Transverse colon (tissue), 4 donors: ENCODE results near the gene ACVR1. TPM values are rescaled to one million over a fixed set of nuclear protein-coding genes. Genes with fewer than 3 reads are reported as not detected.

Source experiments
- DNase-seq: peaks from one replicate; pipeline ENCODE4 v3.0.0-alpha.2; 2019
- H3K27ac ChIP-seq, 4 donors: fragments of 200-600 bp; sonication (generic); 2 replicates each; pipeline ENCODE4 v1.5.1; 2016 to 2018; ENCODE audit warnings: inconsistent platforms in 4 of 4
- H3K27me3 ChIP-seq: fragments of 200-600 bp; sonication (generic); 2 replicates; pipeline ENCODE4 v1.5.1; 2017; ENCODE audit warnings: inconsistent platforms
- H3K36me3 ChIP-seq, 4 donors: fragments of 200-600 bp; sonication (generic); 2 replicates each; pipeline ENCODE4 v1.5.1; 2017 to 2019; ENCODE audit warnings: inconsistent platforms in 4 of 4
- H3K4me1 ChIP-seq, 4 donors: fragments of 200-600 bp; sonication (generic); 2 replicates each; pipeline ENCODE4 v1.5.1; 2017 to 2020; ENCODE audit warnings: inconsistent platforms in 4 of 4
- H3K4me3 ChIP-seq, 4 donors: fragments of 200-600 bp; sonication (generic); 1 replicate in 1 of 4; 2 replicates in 3 of 4; pipeline versions ENCODE4 v1.5.1 to v1.6.1; 2017 to 2019; ENCODE audit warnings: inconsistent platforms in 4 of 4
- H3K9me3 ChIP-seq, 2 donors: fragments of 200-600 bp; sonication (generic); 2 replicates each; pipeline ENCODE4 v1.5.1; 2017 to 2019; ENCODE audit warnings: inconsistent platforms in 2 of 2
- EP300 ChIP-seq: sonication (generic); formaldehyde crosslinking; IDR thresholded peaks from one replicate; pipeline ENCODE4 v1.6.1; 2017; ENCODE audit warnings: antibody characterized with exemption, low read depth
- POLR2A ChIP-seq: fragments of 450-650 bp; IDR thresholded peaks from one replicate; pipeline ENCODE4 v1.6.1; 2016; ENCODE audit warnings: antibody characterized with exemption, mild to moderate bottlenecking, moderate library complexity
- POLR2AphosphoS5 ChIP-seq, 3 donors: sonication (generic); formaldehyde crosslinking; IDR thresholded peaks; one replicate each; pipeline ENCODE4 v1.6.1; 2016; ENCODE audit warnings: antibody characterized with exemption in 3 of 3
- WGBS, 2 donors: methylation state at CpG; one replicate each; pipeline ENCODE4 v1.1.5; 2018; ENCODE audit warnings: low coverage in 1 of 2; 5-methylcytosine and 5-hydroxymethylcytosine counted together
- in situ Hi-C, 4 donors: fragments of 200-750 bp; cut with MboI; loops; one replicate each; pipeline versions ENCODE4 v1.15.0 to v1.15.1; 2017; ENCODE audit warnings: low sequenced_read_pairs in 3 of 4, low pct_ligation_motif_present in 1 of 4, low pct_unique_long_range_greater_than_20kb in 1 of 4
- intact Hi-C: fragments of 100-400 bp; cut with DNase I; formaldehyde crosslinking; loops from one replicate; pipeline ENCODE4 v1.15.1; 2023; ENCODE audit warnings: low total_unique reads
- total RNA-seq, 4 donors: library from RNA; depleted of rRNA; stranded (reverse); fragments of >200 nt; gene quantifications; one replicate each; pipeline ENCODE4 v1.1.0, GENCODE V29; 2016
- TF ChIP-seq, protein P1 (sequence below), 5 experiments: fragments of 200-600 bp in 3 of 5; fragments of 450-650 bp in 2 of 5; sonication (generic) in 3 of 5; IDR thresholded peaks; 1 replicate in 2 of 5; 2 replicates in 3 of 5; pipeline ENCODE4 v1.5.1; 2016 to 2017; ENCODE audit warnings: antibody characterized with exemption in 5 of 5, inconsistent platforms in 3 of 5, mild to moderate bottlenecking in 2 of 5, moderate library complexity in 1 of 5

ACVR1 gene
- total RNA-seq, 4 donors from 2014 or later = 4.5 to 16.5 (median 11.8) TPM

DNA sequence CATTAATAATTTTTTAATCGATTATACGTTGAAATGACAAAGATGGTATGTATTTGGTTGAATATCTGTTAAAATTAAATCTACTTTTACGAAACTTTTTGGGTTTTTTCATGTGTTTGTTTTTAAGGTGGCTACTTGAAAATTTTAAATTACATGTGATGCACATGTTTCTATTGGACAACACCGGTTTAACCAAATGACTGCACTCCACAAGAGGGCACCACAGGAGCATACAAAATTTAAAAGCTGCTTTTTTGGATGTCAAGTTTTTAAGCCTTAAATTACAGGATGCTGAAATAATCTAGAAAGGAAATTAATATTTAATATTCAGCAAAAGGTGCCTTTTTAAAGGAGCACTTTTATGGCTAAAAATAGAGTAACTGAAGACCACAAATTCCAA lies 98.7 kb downstream of the ACVR1 start:
- in situ Hi-C loops (loop anchor here in 3 of 4 donors (5.0 to 10.0 kb wide), 2 partner anchors 227 to 230 kb away; no protein-coding TSS in a partner anchor), intact Hi-C loops (loop anchor here (5.0 kb wide), 1 partner anchor 235 kb away; no protein-coding TSS in a partner anchor)
- Histone ChIP-seq H3K4me3 (no peak overlapping the region), H3K9me3 (no peaks in the 10 kb centered on the region), H3K27ac (no peak overlapping the region), H3K4me1 (peaks cover 0 to 2% (median 0%) of the 10 kb centered on the region in 4 donors), H3K27me3 (no peaks in the 10 kb centered on the region), H3K36me3 (peaks cover 0 to 10% (median 3%) of the 10 kb centered on the region in 4 donors)
- 73 to 74% methylated on average over 4 of the region's 4 CpGs for WGBS, 2 donors
- peak; percentile 41 for DNase-seq
- no peak for TF ChIP-seq EP300
- TF ChIP-seq POLR2AphosphoS5 (IDR thresholded peaks at IDR 0.05) = no peak
- TF ChIP-seq POLR2A = no peak
- TF ChIP-seq, protein P1, sequence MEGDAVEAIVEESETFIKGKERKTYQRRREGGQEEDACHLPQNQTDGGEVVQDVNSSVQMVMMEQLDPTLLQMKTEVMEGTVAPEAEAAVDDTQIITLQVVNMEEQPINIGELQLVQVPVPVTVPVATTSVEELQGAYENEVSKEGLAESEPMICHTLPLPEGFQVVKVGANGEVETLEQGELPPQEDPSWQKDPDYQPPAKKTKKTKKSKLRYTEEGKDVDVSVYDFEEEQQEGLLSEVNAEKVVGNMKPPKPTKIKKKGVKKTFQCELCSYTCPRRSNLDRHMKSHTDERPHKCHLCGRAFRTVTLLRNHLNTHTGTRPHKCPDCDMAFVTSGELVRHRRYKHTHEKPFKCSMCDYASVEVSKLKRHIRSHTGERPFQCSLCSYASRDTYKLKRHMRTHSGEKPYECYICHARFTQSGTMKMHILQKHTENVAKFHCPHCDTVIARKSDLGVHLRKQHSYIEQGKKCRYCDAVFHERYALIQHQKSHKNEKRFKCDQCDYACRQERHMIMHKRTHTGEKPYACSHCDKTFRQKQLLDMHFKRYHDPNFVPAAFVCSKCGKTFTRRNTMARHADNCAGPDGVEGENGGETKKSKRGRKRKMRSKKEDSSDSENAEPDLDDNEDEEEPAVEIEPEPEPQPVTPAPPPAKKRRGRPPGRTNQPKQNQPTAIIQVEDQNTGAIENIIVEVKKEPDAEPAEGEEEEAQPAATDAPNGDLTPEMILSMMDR (IDR thresholded peaks at IDR 0.05) = peak; percentile 56 to 68 (median 62)

DNA sequence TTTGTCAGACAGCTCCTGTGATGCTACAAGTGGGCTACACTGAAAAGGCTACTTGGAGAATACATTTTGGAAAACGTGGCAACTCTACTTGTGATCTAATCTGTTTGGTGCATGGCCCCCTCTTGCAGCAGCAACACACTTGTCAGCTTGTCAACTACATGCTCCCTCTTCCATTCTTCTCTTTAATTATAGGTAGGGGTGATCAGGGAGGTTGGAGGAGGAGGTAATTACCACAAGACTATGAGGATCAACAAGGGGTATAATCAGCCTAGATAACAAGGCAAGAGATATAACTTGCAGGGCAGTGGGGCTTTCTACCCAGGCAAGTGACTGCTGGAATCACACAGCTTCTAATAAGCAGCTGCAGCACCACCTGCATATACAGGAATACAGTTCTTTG lies 104.9 kb downstream of the ACVR1 start:
- no peak for DNase-seq
- in situ Hi-C loops = loop anchor here (10.0 to 25.0 kb wide), 4 partner anchors 234 to 459 kb away; no protein-coding TSS in a partner anchor
- TF ChIP-seq, protein P1 (IDR thresholded peaks at IDR 0.05) = no peak
- TF ChIP-seq POLR2AphosphoS5 (IDR thresholded peaks at IDR 0.05) (no peak), POLR2A (no peak), EP300 (no peak)
- H3K9me3 ChIP-seq = no peaks in the 10 kb centered on the region
- no peak overlapping the region for H3K27ac ChIP-seq
- 69 to 80% methylated on average over 1 of the region's 1 CpG for WGBS, 2 donors
- intact Hi-C loops = no loop called here
- no peaks in the 10 kb centered on the region for H3K4me1 ChIP-seq
- peaks cover 0 to 26% (median 8%) of the 10 kb centered on the region in 4 donors for H3K36me3 ChIP-seq
- no peak overlapping the region for H3K4me3 ChIP-seq
- H3K27me3 ChIP-seq = no peaks in the 10 kb centered on the region

DNA sequence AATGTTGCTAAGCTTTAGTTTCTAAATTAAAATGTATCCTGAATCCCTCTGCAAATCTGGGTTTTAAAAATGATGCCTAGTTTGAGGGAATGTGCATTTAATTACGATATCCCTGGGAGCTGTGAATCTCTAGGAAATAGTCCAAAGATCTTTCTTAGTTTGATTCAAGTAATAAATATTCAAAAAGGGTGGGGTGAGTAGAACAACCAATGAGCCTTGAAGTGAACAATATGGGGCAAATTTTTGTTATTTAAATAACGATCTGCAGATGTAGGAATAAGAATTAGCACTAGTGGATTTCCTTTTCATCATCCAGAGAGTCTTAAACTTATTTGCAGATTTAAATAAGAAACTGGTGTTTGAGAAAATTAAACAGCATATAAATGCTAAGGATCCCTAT lies 106.3 kb downstream of the ACVR1 start:
- in situ Hi-C loops = loop anchor here (10.0 to 25.0 kb wide), 4 partner anchors 235 to 458 kb away; no protein-coding TSS in a partner anchor
- TF ChIP-seq POLR2A (no peak), POLR2AphosphoS5 (IDR thresholded peaks at IDR 0.05) (no peak), EP300 (no peak)
- TF ChIP-seq, protein P1 (IDR thresholded peaks at IDR 0.05) = no peak
- 85 to 94% methylated on average over 2 of the region's 2 CpGs for WGBS, 2 donors

DNA sequence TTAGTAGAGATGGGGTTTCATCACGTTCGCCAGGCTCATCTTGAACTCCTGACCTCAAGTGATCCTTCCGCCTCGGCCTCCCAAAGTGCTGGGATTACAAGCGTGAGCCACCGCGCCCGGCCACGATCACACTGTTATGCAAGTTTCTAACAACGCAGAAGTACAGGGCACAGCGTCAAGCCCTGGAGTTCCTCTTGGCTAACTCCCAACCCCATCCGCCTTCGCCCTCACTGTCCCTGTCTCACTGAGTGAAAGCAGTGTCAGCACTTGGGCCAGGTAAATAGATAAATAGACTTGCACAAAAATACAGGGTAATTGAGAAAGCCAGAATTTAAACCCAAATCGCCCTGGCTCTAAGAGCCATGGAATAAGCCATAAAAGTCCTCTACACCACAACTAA lies 111.7 kb downstream of the ACVR1 start:
- H3K36me3 ChIP-seq = peaks cover 0 to 30% (median 14%) of the 10 kb centered on the region in 4 donors
- no peak for TF ChIP-seq POLR2AphosphoS5 (IDR thresholded peaks at IDR 0.05)
- TF ChIP-seq, protein P1 (IDR thresholded peaks at IDR 0.05) = no peak
- TF ChIP-seq POLR2A = no peak
- no peak for TF ChIP-seq EP300
- H3K27me3 ChIP-seq = no peaks in the 10 kb centered on the region
- intact Hi-C loops = loop anchor here (2.0 kb wide), 1 partner anchor 20 kb away; no protein-coding TSS in a partner anchor
- no peak overlapping the region for H3K27ac ChIP-seq
- H3K4me3 ChIP-seq = no peak overlapping the region
- H3K9me3 ChIP-seq = no peaks in the 10 kb centered on the region
- in situ Hi-C loops = loop anchor here (25.0 kb wide), 3 partner anchors 248 to 452 kb away; no protein-coding TSS in a partner anchor
- 70 to 96% methylated on average over 2 to 14 of the region's 14 CpGs for WGBS, 2 donors
- H3K4me1 ChIP-seq = no peaks in the 10 kb centered on the region
- DNase-seq = no peak

More for the DNA sequence above, 106.3 kb downstream of the ACVR1 start:
- Histone ChIP-seq H3K4me3 (no peak overlapping the region), H3K9me3 (no peaks in the 10 kb centered on the region), H3K27me3 (no peaks in the 10 kb centered on the region), H3K36me3 (peaks cover 0 to 37% (median 15%) of the 10 kb centered on the region in 4 donors), H3K27ac (no peak overlapping the region), H3K4me1 (no peaks in the 10 kb centered on the region)
- DNase-seq = no peak
- intact Hi-C loops = no loop called here
